GM12878 (cell line): Measurements from ENCODE around the gene FARS2. TPM values are rescaled to one million over a fixed set of nuclear protein-coding genes. Genes with fewer than 3 reads are reported as not detected.

Experiments
- ATAC-seq: fragments of 200-7000 bp; cut with Tn5 transposase; 3 replicates; pipeline ENCODE4 v1.9.1; 2020; ENCODE audit warnings: mild to moderate bottlenecking, moderate library complexity
- BruUV-seq: library from RNA; stranded (reverse); fragments of 400-500 nt; replicated peaks from 2 replicates; lab custom pipeline; 2021; lab: Mats Ljungman, UMichigan
- CTCF ChIA-PET: fragments of 300-600 bp; sonication (Branson Sonifier 250); formaldehyde crosslinking; extraction: SDS; loops from one replicate; lab custom pipeline; 2021; ENCODE audit warnings: inconsistent platforms; lab: Yijun Ruan, JAX
- POLR2A ChIA-PET: fragments of 350-600 bp; formaldehyde crosslinking; extraction: SDS; loops from one replicate; lab custom pipeline; 2021; ENCODE audit warnings: inconsistent platforms; lab: Charles Lee
- RAD21 ChIA-PET: fragments of 300-600 bp; sonication (Branson Sonifier 250); formaldehyde crosslinking; loops from one replicate; lab custom pipeline; 2023; ENCODE audit warnings: antibody characterized with exemption; ENCODE audit not compliant: unreplicated experiment; lab: Charles Lee
- SMC1A ChIA-PET: fragments of 300-600 bp; sonication (Branson Sonifier 250); formaldehyde crosslinking; loops from one replicate; lab custom pipeline; 2023; ENCODE audit not compliant: unreplicated experiment, uncharacterized antibody; lab: Charles Lee
- DNase-seq: peaks from one replicate; pipeline ENCODE4 v3.0.0-alpha.2; 2011; ENCODE audit warnings: low read depth, low spot score
- FAIRE-seq: peaks from 3 replicates; lab custom pipeline; 2011; peaks lifted over from hg19 to GRCh38; lab: Jason Lieb, UNC
- H2AFZ ChIP-seq: 2 replicates; pipeline ENCODE4 v1.6.0; 2011; ENCODE audit warnings: low read depth, low read length, control low read depth; ENCODE audit not compliant: control insufficient read depth
- H3K27ac ChIP-seq: 2 replicates; pipeline ENCODE4 v1.5.1; 2011; ENCODE audit warnings: control low read depth; ENCODE audit not compliant: control insufficient read depth, insufficient read depth
- H3K27me3 ChIP-seq, 2 experiments: replicated peaks in 1 of 2; 2 replicates each; pipeline versions ENCODE4 v1.6.0 to v1.6.1; 2011; ENCODE audit warnings: low read length in 1 of 2; ENCODE audit not compliant: control insufficient read depth in 2 of 2, insufficient read depth in 2 of 2
- H3K36me3 ChIP-seq, 2 experiments: 2 replicates each; pipeline ENCODE4 v1.5.1; 2011; ENCODE audit warnings: low read length in 1 of 2; ENCODE audit not compliant: control insufficient read depth in 2 of 2, insufficient read depth in 2 of 2
- H3K4me1 ChIP-seq: 2 replicates; pipeline ENCODE4 v1.6.1; 2011; ENCODE audit warnings: mild to moderate bottlenecking, low read length, moderate library complexity, mixed read lengths; ENCODE audit not compliant: control insufficient read depth, insufficient read depth
- H3K4me2 ChIP-seq: 2 replicates; pipeline ENCODE4 v1.6.0; 2011; ENCODE audit warnings: control low read depth; ENCODE audit not compliant: control insufficient read depth, insufficient read depth
- H3K4me3 ChIP-seq: fragments of 200-600 bp; sonication (generic); 2 replicates; pipeline ENCODE4 v1.5.1; 2016
- H3K79me2 ChIP-seq: 2 replicates; pipeline ENCODE4 v1.6.0; 2011; ENCODE audit warnings: low read length; ENCODE audit not compliant: control insufficient read depth, insufficient read depth
- H3K9ac ChIP-seq: 2 replicates; pipeline ENCODE4 v1.8.0; 2011; ENCODE audit warnings: low read length, control low read depth, mixed read lengths; ENCODE audit not compliant: control insufficient read depth, insufficient read depth
- H3K9me3 ChIP-seq: replicated peaks from 3 replicates; pipeline ENCODE4 v1.5.1; 2011; ENCODE audit warnings: mild to moderate bottlenecking, low read length; ENCODE audit not compliant: control insufficient read depth, insufficient read depth
- H4K20me1 ChIP-seq: 2 replicates; pipeline ENCODE4 v1.6.0; 2011; ENCODE audit not compliant: control insufficient read depth, insufficient read depth
- ATF3 ChIP-seq: IDR thresholded peaks from 2 replicates; pipeline ENCODE4 v1.6.1; 2011; ENCODE audit warnings: low read depth, mild to moderate bottlenecking, low read length, moderate library complexity, borderline replicate concordance; ENCODE audit errors: extremely low read depth
- FOXM1 ChIP-seq: IDR thresholded peaks from 2 replicates; pipeline ENCODE4 v1.6.1; 2012; ENCODE audit warnings: low read depth, mild to moderate bottlenecking, inconsistent platforms, low read length, moderate library complexity
- HDAC6 ChIP-seq: fragments of 200-600 bp; sonication (generic); IDR thresholded peaks from one replicate; pipeline ENCODE4 v1.8.0; 2017; ENCODE audit warnings: antibody characterized with exemption; ENCODE audit not compliant: unreplicated experiment
- POU2F2 ChIP-seq: IDR thresholded peaks from 3 replicates; pipeline ENCODE4 v1.6.1; 2011; ENCODE audit warnings: low read depth, mild to moderate bottlenecking, low read length, borderline replicate concordance
- RUNX3 ChIP-seq: IDR thresholded peaks from 2 replicates; pipeline ENCODE4 v1.6.1; 2012; ENCODE audit warnings: low read length, inconsistent platforms
- SMC3 ChIP-seq: IDR thresholded peaks from 2 replicates; pipeline ENCODE4 v1.6.1; 2011; ENCODE audit warnings: low read length, improper control_type of control experiment, borderline replicate concordance
- TAF1 ChIP-seq: IDR thresholded peaks from 2 replicates; pipeline ENCODE4 v1.6.1; 2011; ENCODE audit warnings: mild to moderate bottlenecking, low read depth, low read length, borderline replicate concordance
- ZBTB11 ChIP-seq: fragments of 450-650 bp; formaldehyde crosslinking; IDR thresholded peaks from 2 replicates; pipeline ENCODE4 v1.5.0; 2022; ENCODE audit warnings: mild to moderate bottlenecking, missing genetic modification characterization
- WGBS: methylation state at CpG from one replicate; pipeline ENCODE4 v1.1.6; 2016; ENCODE audit warnings: low lambda C conversion rate; ENCODE audit not compliant: insufficient replicate concordance, insufficient coverage; ENCODE audit errors: missing lambda C conversion rate; 5-methylcytosine and 5-hydroxymethylcytosine counted together
- in situ Hi-C: fragments of 300-500 bp; cut with MboI; formaldehyde crosslinking; loops from 9 replicates; pipeline ENCODE4 v1.14.3; 2018; ENCODE audit warnings: mixed read lengths
- intact Hi-C: fragments of 100-400 bp; cut with micrococcal nuclease; formaldehyde crosslinking; loops from one replicate; pipeline ENCODE4 v1.14.2; 2022; ENCODE audit not compliant: unreplicated experiment
- polyA plus RNA-seq, 11 experiments: library from polyadenylated mRNA; depleted of rRNA in 4 of 11; unstranded in 6 of 11; stranded (reverse) in 5 of 11; fragments of >200 nt; fragmentation: Nextera tagmentation in 4 of 11; fragmentation: Illumina TruSeq in 1 of 11; extraction: Ambion mirVana in 4 of 11; extraction: Trizol in 1 of 11; gene quantifications; 1 replicate in 1 of 11; 2 replicates in 10 of 11; pipeline versions ENCODE4 v1.2.1 to v1.2.3, GENCODE V29; 2011 to 2016; ENCODE audit warnings: inconsistent platforms in 2 of 11, missing spikeins in 2 of 11, low read depth in 1 of 11
- total RNA-seq, 4 experiments: library from RNA; depleted of rRNA in 3 of 4; stranded (reverse); fragments of >200 nt in 3 of 4; fragmentation: Illumina TruSeq in 1 of 4; extraction: Trizol in 1 of 4; gene quantifications; 2 replicates each; pipeline versions ENCODE4 v1.2.1 to v1.2.3, GENCODE V29; 2013 to 2021

Gene FARS2
- total and polyA plus RNA-seq, 10 of the 15 experiments (the other 5 are each of a cell fraction or from before 2014, with no cell fraction given) = 16.8 to 46.7 (median 25.6) TPM

- Histone ChIP-seq H3K4me3 (no peak overlapping the region), H3K4me1 (peaks cover 21% of the 10 kb centered on the region; the same call in 1 of the 2 replicates), H3K36me3 (no peaks in the 10 kb centered on the region), H3K27me3 (no peaks in the 10 kb centered on the region), H3K27ac (no peak overlapping the region), H3K9me3 (no peaks in the 10 kb centered on the region), H2AFZ (no peak overlapping the region), H3K9ac (no peak overlapping the region), H4K20me1 (no peaks in the 10 kb centered on the region), H3K79me2 (peaks cover 1% of the 10 kb centered on the region; the same call in 1 of the 2 replicates), H3K4me2 (no peak overlapping the region)
- ChIA-PET RAD21 (interaction anchor here (1.1 to 1.9 kb wide), 2 partner anchors 50 to 61 kb away, joined by 3 to 4 read pairs; no protein-coding TSS in a partner anchor), SMC1A (interaction anchor here (0.6 to 9.1 kb wide), 8 partner anchors 9 to 1519 kb away, joined by 3 to 101 read pairs (median 4); no protein-coding TSS in a partner anchor), CTCF (interaction anchor here (3.2 kb wide), 1 partner anchor 50 kb away, joined by 15 read pairs; no protein-coding TSS in a partner anchor), POLR2A (interaction anchor here (0.8 kb wide), 1 partner anchor 14 kb away, joined by 4 read pairs; no protein-coding TSS in a partner anchor)
- no peak for DNase-seq
- intact Hi-C loops = no loop called here
- TF ChIP-seq SMC3 (no peak), HDAC6 (no peak), ZBTB11 (no peak), ATF3 (no peak), FOXM1 (no peak), TAF1 (no peak), POU2F2 (no peak), RUNX3 (no peak)
- WGBS = 83% methylated on average over 3 of the region's 3 CpGs
- no TSS peak for BruUV-seq
- ATAC-seq = no peak
- no peak for FAIRE-seq
- in situ Hi-C loops = no loop called here
Measured at GRCh38 chr6:5521322-5521721, 260.0 kb downstream of the FARS2 start.
